Measurements from ENCODE around the gene UACA.
"Not testable (repeated sequence)": the region's sequence is repeated elsewhere in the genome, so short reads cannot be mapped to it uniquely, and the experiment has no call there.

The UACA gene

DNA sequence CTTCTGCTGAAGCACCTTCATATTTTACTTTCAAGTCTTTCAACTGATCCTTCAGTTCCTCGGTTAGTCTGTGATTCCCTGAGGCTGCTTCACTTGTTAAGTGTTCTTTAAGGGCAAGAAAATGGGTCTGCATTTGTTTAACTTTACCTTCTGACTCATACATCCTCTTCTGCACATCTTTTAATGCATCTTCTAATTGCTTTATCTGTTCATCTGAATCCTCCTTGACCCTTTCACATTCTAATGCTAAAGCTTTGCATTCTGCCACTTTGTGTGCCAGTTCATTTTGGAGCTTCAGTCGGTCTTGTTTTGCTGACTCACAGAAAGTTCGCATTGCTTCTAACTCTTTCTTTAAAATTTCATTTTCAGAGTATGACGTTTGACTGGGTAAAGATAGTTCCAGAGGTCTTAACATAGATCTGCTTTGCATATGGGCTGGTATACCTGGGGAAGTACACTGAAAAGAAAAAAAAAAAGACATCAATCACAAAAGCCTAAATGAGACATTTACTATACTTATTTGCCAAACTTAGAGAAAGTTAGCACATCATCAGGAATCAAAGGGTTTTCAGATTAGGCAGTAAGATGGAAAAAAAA lies 94.3 kb downstream of the UACA start:
- FAIRE-seq (peak; percentile 74), DNase-seq (ENCODE audit: insufficient read length, low spot score) (peak; percentile 9)
- no peak for TF ChIP-seq PAX5 (IDR thresholded peaks at IDR 0.05; ENCODE audit: insufficient read depth, low read length, severe bottlenecking)
- TF ChIP-seq SPI1 (IDR thresholded peaks at IDR 0.05; ENCODE audit: low read depth, low read length), result no peak
- no peak for TF ChIP-seq POLR2A (IDR thresholded peaks at IDR 0.05; ENCODE audit: low read depth, low read length)
- no peak for TF ChIP-seq POLR2AphosphoS5 (IDR thresholded peaks at IDR 0.05; ENCODE audit: low read depth, low read length)
- TF ChIP-seq POU2F2 (IDR thresholded peaks at IDR 0.05; ENCODE audit: low read depth, low read length), result no peak
- TF ChIP-seq TAF1 (IDR thresholded peaks at IDR 0.05; ENCODE audit: low read depth, low read length), result no peak

DNA sequence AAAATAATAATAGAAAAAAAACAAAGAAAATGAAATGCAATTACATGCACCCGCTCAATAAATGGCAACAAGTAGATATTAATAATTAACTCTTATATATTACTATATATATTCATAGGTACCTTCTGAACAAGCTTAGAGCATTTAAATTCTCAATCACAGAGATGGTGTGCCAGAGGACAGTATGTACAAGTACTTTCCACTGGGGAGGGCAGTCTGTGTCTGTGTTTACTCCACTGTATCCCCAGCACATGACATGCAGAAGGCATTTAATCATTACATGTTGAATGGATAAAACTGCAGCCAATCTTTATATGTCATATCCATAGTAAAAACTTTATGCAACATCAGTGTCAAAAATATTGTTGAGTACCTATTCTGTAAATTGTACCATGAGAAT lies 97.8 kb downstream of the UACA start:
- no peak for TF ChIP-seq POLR2AphosphoS5 (IDR thresholded peaks at IDR 0.05; ENCODE audit: low read depth, low read length)
- DNase-seq (ENCODE audit: insufficient read length, low spot score), result no peak
- FAIRE-seq, result no peak

DNA sequence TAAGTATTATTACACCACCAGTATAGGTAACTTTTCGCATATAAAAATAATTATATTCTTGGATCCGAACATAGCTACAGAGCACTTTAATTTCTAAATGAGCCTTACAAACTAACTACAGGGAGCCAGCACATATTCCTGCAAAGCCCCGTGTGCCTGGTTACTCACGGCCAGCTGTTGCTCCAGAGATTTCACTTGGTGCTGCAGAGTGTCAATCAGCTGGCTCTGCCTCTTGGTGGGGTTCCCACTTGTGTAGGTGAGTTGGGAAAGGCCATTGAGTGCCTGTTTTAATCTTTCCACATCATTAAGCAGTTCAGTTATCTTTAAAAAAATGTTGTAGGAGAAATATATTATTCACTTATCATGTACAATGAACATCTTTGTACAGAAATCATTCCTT lies 98.9 kb downstream of the UACA start:
- FAIRE-seq, result no peak

DNA sequence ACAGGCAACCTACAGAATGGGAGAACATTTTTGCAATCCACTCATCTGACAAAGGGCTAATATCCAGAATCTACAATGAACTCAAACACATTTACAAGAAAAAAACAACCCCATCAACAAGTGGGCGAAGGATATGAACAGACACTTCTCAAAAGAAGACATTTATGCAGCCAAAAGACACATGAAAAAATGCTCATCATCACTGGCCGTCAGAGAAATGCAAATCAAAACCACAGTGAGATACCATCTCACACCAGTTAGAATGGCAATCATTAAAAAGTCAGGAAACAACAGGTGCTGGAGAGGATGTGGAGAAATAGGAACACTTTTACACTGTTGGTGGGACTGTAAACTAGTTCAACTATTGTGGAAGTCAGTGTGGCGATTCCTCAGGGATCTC lies 100.3 kb downstream of the UACA start:
- not testable (repeated sequence) for FAIRE-seq; DNase-seq (ENCODE audit: insufficient read length, low spot score)

More for the DNA sequence above, 98.9 kb downstream of the UACA start:
- DNase-seq (ENCODE audit: insufficient read length, low spot score), result no peak
- TF ChIP-seq TAF1 (IDR thresholded peaks at IDR 0.05; ENCODE audit: low read depth, low read length) (no peak), POLR2AphosphoS5 (IDR thresholded peaks at IDR 0.05; ENCODE audit: low read depth, low read length) (no peak), PAX5 (IDR thresholded peaks at IDR 0.05; ENCODE audit: insufficient read depth, low read length, severe bottlenecking) (no peak)

DNA sequence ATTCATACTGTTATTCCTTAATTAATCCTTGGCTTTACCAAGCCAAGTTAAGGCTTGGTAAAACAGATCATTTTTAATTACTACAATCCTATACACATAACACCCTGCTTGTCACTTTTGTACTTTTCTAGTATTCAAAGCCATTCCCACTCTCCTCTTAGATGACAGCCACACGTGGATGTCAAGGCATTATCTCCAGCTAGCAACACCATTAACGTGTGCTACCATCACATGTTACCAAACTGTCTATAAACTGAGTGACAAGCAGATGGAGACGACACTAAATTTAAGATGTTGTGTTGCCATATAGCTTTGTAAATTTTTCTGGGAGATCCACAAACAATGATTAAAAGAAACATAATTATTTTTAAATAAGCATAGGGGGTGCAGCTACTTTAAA lies 103.7 kb downstream of the UACA start:
- DNase-seq (ENCODE audit: insufficient read length, low spot score) (no peak), FAIRE-seq (no peak)
- TF ChIP-seq TAF1 (IDR thresholded peaks at IDR 0.05; ENCODE audit: low read depth, low read length), result no peak
- TF ChIP-seq SPI1 (IDR thresholded peaks at IDR 0.05; ENCODE audit: low read depth, low read length), result no peak
- TF ChIP-seq POU2F2 (IDR thresholded peaks at IDR 0.05; ENCODE audit: low read depth, low read length), result no peak
- no peak for TF ChIP-seq POLR2AphosphoS5 (IDR thresholded peaks at IDR 0.05; ENCODE audit: low read depth, low read length)

DNA sequence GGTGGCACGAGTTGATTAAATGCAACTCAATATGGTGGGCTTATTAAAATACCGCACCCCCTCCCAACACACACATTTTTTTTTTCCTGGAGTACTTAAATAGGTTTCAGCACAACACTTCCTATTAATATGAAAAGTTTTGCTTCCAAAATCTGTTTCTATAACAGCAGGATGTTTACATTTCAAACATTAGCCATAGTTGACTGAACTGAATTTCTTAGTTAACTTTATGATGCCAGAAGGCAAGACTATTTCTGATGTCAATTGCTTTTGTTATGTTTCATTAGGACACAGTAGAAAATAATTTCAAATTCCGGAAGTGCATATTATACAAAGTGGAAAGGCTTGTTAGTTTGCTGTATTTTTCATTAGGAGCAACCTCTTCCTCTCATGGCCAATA lies 104.7 kb downstream of the UACA start:
- FAIRE-seq (no peak), DNase-seq (ENCODE audit: insufficient read length, low spot score) (no peak)
- no peak for TF ChIP-seq TAF1 (IDR thresholded peaks at IDR 0.05; ENCODE audit: low read depth, low read length)
- TF ChIP-seq POU2F2 (IDR thresholded peaks at IDR 0.05; ENCODE audit: low read depth, low read length), result no peak
- no peak for TF ChIP-seq POLR2AphosphoS5 (IDR thresholded peaks at IDR 0.05; ENCODE audit: low read depth, low read length)
- no peak for TF ChIP-seq PAX5 (IDR thresholded peaks at IDR 0.05; ENCODE audit: insufficient read depth, low read length, severe bottlenecking)
- no peak for TF ChIP-seq POLR2A (IDR thresholded peaks at IDR 0.05; ENCODE audit: low read depth, low read length)
- TF ChIP-seq SPI1 (IDR thresholded peaks at IDR 0.05; ENCODE audit: low read depth, low read length), result no peak

DNA sequence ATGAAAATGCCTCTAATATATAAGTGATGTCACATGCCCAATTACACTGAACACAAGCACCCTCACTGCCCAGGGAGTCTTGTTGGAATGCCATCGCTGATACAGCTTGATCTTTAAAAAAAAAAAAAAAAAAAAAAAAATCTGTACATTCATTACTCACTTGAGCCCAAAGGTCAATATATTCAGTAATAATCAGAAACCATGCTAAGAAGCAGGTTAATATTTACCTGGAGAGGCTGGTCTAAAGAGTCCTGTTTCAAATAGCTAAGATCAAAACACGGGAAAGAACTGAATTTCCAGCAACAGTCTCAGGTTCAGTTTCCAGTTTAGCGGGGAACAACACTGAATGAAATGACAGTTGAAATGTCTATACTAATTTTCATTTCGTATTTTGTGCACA lies 109.9 kb downstream of the UACA start:
- TF ChIP-seq PAX5 (IDR thresholded peaks at IDR 0.05; ENCODE audit: insufficient read depth, low read length, severe bottlenecking), result no peak
- no peak for TF ChIP-seq TAF1 (IDR thresholded peaks at IDR 0.05; ENCODE audit: low read depth, low read length)
- TF ChIP-seq POLR2AphosphoS5 (IDR thresholded peaks at IDR 0.05; ENCODE audit: low read depth, low read length), result no peak
- no peak for TF ChIP-seq POU2F2 (IDR thresholded peaks at IDR 0.05; ENCODE audit: low read depth, low read length)
- no peak for TF ChIP-seq POLR2A (IDR thresholded peaks at IDR 0.05; ENCODE audit: low read depth, low read length)
- TF ChIP-seq SPI1 (IDR thresholded peaks at IDR 0.05; ENCODE audit: low read depth, low read length), result no peak
- FAIRE-seq (no peak), DNase-seq (ENCODE audit: insufficient read length, low spot score) (no peak)

DNA sequence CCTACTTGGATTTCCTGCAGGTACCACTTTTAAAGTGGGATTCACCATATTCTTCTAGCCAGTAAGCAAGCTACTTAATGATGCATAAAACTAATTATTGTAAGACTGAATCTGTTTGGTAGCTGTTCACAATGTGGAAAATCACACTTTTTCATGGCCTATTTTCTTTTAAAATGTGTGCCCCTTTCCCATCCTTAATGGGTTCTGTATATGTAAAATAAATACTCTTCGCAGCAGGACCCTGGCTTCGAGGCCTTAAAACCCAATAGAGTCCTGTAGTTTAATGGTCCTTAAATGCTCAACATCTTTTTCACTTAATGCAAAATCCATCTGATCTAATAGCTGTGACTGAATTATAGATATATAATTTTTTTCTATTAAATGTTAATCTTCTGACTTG lies 111.0 kb downstream of the UACA start:
- TF ChIP-seq SPI1 (IDR thresholded peaks at IDR 0.05; ENCODE audit: low read depth, low read length), result no peak
- no peak for TF ChIP-seq POLR2AphosphoS5 (IDR thresholded peaks at IDR 0.05; ENCODE audit: low read depth, low read length)
- DNase-seq (ENCODE audit: insufficient read length, low spot score) (no peak), FAIRE-seq (no peak)

DNA sequence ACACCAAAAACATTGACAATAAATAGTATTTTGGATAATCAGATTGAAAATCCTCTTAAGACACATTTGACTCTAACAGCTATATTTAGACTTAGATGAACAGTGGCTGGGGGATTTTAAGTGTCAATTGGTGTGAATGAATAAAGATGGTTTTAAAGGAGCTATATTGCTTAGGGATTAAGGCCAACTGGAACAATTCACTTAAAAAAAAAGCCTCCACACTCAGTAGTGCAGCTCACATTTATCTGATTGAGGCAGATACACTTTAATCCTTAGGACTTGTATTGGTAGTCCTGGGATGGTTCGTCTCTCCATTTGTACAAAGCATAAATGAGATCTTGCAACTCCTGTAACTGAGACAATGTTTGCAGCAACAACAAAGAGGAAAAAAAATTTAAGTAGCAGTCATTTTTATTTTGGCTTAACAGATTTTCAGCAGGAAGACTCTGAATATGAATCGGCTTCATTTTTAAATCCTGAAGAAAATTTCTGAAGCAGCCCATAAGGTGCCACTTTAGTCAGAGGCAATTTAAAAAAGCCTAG lies 112.0 kb downstream of the UACA start:
- DNase-seq (ENCODE audit: insufficient read length, low spot score) (no peak), FAIRE-seq (no peak)
- no peak for TF ChIP-seq PAX5 (IDR thresholded peaks at IDR 0.05; ENCODE audit: insufficient read depth, low read length, severe bottlenecking)
- no peak for TF ChIP-seq SPI1 (IDR thresholded peaks at IDR 0.05; ENCODE audit: low read depth, low read length)
- TF ChIP-seq POU2F2 (IDR thresholded peaks at IDR 0.05; ENCODE audit: low read depth, low read length), result no peak
- no peak for TF ChIP-seq TAF1 (IDR thresholded peaks at IDR 0.05; ENCODE audit: low read depth, low read length)
- TF ChIP-seq POLR2AphosphoS5 (IDR thresholded peaks at IDR 0.05; ENCODE audit: low read depth, low read length), result no peak

DNA sequence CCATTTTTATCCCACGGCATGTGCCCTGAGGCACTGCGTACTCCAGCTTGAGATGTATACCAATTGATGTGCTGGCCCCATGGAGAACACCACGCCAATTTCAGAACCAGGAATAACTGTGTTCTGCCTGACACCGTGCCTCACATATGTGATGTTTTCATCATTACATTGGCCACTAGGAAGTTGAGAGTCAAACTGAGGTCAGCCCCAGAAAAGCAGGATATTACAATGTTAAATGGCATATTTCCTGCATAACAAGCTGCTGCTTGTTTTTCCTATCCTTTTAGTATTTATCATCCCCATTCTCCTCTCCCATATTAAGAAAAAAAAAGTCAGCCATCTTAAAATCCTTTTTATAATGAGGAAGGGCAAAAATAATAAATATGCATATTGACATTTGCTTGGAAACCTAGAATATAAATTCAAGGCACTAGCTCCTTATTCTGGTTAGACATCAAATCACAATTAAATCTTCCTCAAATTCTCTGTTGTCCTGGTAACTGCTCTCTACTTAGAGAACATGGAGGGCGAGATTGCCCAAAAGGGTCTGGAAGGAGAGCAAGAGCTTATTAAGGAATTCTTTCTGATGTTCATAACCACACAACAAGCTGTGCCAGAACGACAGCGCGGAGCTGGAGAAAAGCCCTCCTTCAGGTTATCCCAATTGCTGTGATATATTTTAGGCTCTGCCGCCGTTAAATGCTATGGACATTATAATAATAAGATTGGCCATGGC lies 112.6 kb downstream of the UACA start:
- FAIRE-seq (no peak), DNase-seq (ENCODE audit: insufficient read length, low spot score) (no peak)
- TF ChIP-seq TAF1 (IDR thresholded peaks at IDR 0.05; ENCODE audit: low read depth, low read length), result no peak
- no peak for TF ChIP-seq SPI1 (IDR thresholded peaks at IDR 0.05; ENCODE audit: low read depth, low read length)

DNA sequence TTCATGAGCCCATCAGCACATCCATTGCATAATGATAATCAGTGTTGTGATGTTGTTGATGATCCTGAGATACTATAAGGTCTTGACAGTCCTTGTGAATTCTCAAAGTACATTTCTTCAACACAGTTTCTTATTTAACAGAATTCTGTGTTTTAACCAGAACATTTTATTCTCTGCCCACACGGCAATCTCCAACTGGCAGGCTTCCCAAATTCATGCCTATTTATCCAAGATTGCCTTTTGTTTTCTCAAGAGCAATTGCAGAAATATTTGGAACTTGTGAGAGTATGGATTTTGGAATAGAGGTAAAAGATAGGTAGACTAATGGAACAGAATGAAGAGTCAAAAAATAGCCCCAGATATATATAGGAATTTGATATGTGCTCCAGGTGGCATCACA lies 116.0 kb downstream of the UACA start:
- no peak for FAIRE-seq
- TF ChIP-seq POU2F2 (IDR thresholded peaks at IDR 0.05; ENCODE audit: low read depth, low read length), result no peak
- TF ChIP-seq PAX5 (IDR thresholded peaks at IDR 0.05; ENCODE audit: insufficient read depth, low read length, severe bottlenecking), result no peak
- TF ChIP-seq POLR2AphosphoS5 (IDR thresholded peaks at IDR 0.05; ENCODE audit: low read depth, low read length), result no peak
- no peak for TF ChIP-seq TAF1 (IDR thresholded peaks at IDR 0.05; ENCODE audit: low read depth, low read length)
- no peak for TF ChIP-seq SPI1 (IDR thresholded peaks at IDR 0.05; ENCODE audit: low read depth, low read length)
- no peak for TF ChIP-seq POLR2A (IDR thresholded peaks at IDR 0.05; ENCODE audit: low read depth, low read length)
- DNase-seq (ENCODE audit: insufficient read length, low spot score), result no peak

Data from GM12891 (cell line).